ENCODE results near the gene PEX16.

PEX16 gene

GRCh38 chr11:45872651-45873356 is 44.9 kb downstream of the PEX16 start:
- DNase-seq = peak; percentile 42

DNA sequence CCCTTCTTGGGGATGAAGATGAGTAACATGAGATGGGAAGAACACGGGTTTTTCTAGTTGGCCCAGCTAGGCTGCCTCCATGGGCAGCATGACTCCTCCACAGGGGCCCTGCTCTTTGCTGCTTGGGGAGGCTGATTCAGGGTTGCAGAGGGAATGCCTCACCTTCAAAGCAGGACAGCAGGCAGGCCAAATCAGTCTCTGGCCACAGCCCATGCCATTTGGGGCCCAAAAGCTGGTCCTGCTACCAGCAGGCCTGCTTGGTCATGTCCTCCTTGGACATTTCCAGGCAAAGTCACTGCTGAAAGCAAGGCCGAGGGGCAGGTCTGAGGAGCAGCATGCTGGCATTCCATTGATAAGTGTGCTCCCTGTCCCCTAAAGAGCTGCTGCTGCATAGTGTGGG is 46.0 kb downstream of the PEX16 start:
- no peak for DNase-seq

GRCh38 chr11:45870706-45871105 is 47.0 kb downstream of the PEX16 start:
- DNase-seq = no peak

- DNase-seq = no peak
Measured at GRCh38 chr11:45869551-45869950, 48.1 kb downstream of the PEX16 start.

- DNase-seq = no peak
Measured at GRCh38 chr11:45864041-45864440, 53.6 kb downstream of the PEX16 start.

DNA sequence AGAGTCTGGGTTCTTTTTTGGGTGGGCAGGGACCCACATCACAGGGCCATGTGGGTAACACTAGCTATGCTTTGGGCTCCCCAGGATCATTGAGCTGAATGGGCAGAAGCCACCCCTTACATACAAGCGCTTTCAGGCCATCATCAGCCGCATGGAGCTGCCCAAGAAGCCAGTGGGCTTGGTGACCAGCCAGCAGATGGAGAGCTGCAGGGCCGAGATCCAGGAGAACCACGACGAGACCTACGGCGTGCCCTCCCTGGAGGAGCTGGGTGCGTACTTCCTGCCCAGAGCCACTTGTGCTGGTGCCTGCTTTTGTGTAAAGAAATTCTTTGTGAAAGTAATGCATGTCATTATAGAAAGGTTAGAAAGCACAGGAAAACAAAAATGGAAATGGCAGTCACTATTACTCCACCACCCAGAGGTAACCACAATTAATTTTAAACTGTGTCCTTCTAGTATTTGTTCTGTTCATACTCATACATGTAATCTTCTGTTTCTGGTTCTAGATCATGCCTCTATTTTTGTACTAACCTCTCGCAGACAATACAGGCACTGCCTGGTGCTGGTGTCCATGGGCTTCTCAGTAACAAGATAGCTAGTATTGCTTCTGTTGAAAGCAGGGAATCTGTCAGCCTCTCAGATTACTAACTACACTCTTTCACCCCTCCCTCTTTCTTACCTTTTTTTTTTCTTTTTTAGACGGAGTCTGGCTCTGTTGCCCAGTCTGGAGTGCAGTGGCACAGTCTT is 56.7 kb downstream of the PEX16 start:
- DNase-seq = no peak

- no peak for DNase-seq
Measured at GRCh38 chr11:45860348-45860747, 57.3 kb downstream of the PEX16 start.

Measured in CD4-positive, alpha-beta T cell treated with Interleukin-17A for 1 hour (primary cell).